ENCODE measurements around the gene CTSG.

Gene CTSG

GRCh38 chr14:24578558-24578957 lies 2.5 kb upstream of the CTSG start:
- no peak overlapping the region for H3K27ac ChIP-seq (ENCODE audit: low read length)
- TF ChIP-seq CTCF (IDR thresholded peaks at IDR 0.05; ENCODE audit: low read depth, low read length) (no peak), EZH2phosphoT487 (IDR thresholded peaks at IDR 0.05; ENCODE audit: low read depth) (no peak)
- H3K27me3 ChIP-seq (ENCODE audit: low read depth, low read length) = peaks cover 8% of the 10 kb centered on the region

DNA sequence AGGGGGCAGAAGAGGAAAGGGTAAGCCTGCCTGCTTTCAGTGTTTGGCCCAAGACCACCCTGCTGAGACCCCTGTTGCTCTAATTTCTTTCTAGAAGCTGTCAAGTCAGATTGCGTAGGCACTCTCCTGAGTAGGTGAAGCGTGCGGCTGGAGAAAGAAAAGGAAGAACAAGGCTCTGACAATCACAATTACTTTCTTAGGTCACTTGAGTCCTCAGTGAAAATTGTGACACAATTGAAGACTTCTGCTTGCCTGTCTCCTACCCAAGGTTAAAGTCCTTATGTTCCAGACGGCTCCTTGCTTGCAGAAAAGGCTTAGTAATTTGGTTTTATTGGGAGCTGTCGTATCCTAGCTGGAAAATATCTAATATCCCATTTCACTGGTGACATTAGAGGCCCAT lies 721 bp upstream of the CTSG start:
- no peak overlapping the region for H3K27ac ChIP-seq (ENCODE audit: low read length)
- H3K9me3 ChIP-seq (ENCODE audit: insufficient read depth, low read length) = no peaks in the 10 kb centered on the region
- no peak overlapping the region for H3K4me2 ChIP-seq (ENCODE audit: low read length)
- H3K4me1 ChIP-seq (ENCODE audit: low read length) = no peaks in the 10 kb centered on the region
- no peaks in the 10 kb centered on the region for H4K20me1 ChIP-seq (ENCODE audit: insufficient read depth, low read length)
- no peak overlapping the region for H3K9ac ChIP-seq (ENCODE audit: low read length)
- H2AFZ ChIP-seq (ENCODE audit: low read depth, low read length) = no peak overlapping the region
- TF ChIP-seq CTCF (IDR thresholded peaks at IDR 0.05; ENCODE audit: low read depth, low read length) (no peak), EZH2phosphoT487 (IDR thresholded peaks at IDR 0.05; ENCODE audit: low read depth) (no peak)
- peaks cover 4% of the 10 kb centered on the region; the same call in 1 of the 2 replicates for H3K27me3 ChIP-seq (ENCODE audit: low read depth, low read length)
- no peak overlapping the region for H3K4me3 ChIP-seq (ENCODE audit: low read length)
- H3K36me3 ChIP-seq (replicated peaks; ENCODE audit: low read depth, low read length) = no peaks in the 10 kb centered on the region
- no peaks in the 10 kb centered on the region for H3K79me2 ChIP-seq (ENCODE audit: low read length)

More at GRCh38 chr14:24578558-24578957, 2.5 kb upstream of the CTSG start:
- H3K36me3 ChIP-seq (replicated peaks; ENCODE audit: low read depth, low read length) = no peaks in the 10 kb centered on the region
- H3K4me1 ChIP-seq (ENCODE audit: low read length) = no peaks in the 10 kb centered on the region
- no peak overlapping the region for H3K4me3 ChIP-seq (ENCODE audit: low read length)
- H3K9ac ChIP-seq (ENCODE audit: low read length) = no peak overlapping the region
- no peaks in the 10 kb centered on the region for H3K9me3 ChIP-seq (ENCODE audit: insufficient read depth, low read length)
- H2AFZ ChIP-seq (ENCODE audit: low read depth, low read length) = no peak overlapping the region
- no peak overlapping the region for H3K4me2 ChIP-seq (ENCODE audit: low read length)
- H3K79me2 ChIP-seq (ENCODE audit: low read length) = no peaks in the 10 kb centered on the region
- H4K20me1 ChIP-seq (ENCODE audit: insufficient read depth, low read length) = no peaks in the 10 kb centered on the region

GRCh38 chr14:24574206-24574774 lies 1.8 kb downstream of the CTSG start:
- no peak for TF ChIP-seq EZH2phosphoT487 (IDR thresholded peaks at IDR 0.05; ENCODE audit: low read depth)
- no peak for TF ChIP-seq CTCF (IDR thresholded peaks at IDR 0.05; ENCODE audit: low read depth, low read length)
- Histone ChIP-seq H3K79me2 (ENCODE audit: low read length) (no peaks in the 10 kb centered on the region), H3K4me1 (ENCODE audit: low read length) (no peaks in the 10 kb centered on the region), H3K9ac (ENCODE audit: low read length) (no peak overlapping the region), H3K9me3 (ENCODE audit: insufficient read depth, low read length) (no peaks in the 10 kb centered on the region), H3K27ac (ENCODE audit: low read length) (no peak overlapping the region), H3K27me3 (ENCODE audit: low read depth, low read length) (peaks cover 8% of the 10 kb centered on the region), H4K20me1 (ENCODE audit: insufficient read depth, low read length) (no peaks in the 10 kb centered on the region), H3K4me3 (ENCODE audit: low read length) (no peak overlapping the region), H2AFZ (ENCODE audit: low read depth, low read length) (no peak overlapping the region), H3K4me2 (ENCODE audit: low read length) (no peak overlapping the region), H3K36me3 (replicated peaks; ENCODE audit: low read depth, low read length) (no peaks in the 10 kb centered on the region)

DNA sequence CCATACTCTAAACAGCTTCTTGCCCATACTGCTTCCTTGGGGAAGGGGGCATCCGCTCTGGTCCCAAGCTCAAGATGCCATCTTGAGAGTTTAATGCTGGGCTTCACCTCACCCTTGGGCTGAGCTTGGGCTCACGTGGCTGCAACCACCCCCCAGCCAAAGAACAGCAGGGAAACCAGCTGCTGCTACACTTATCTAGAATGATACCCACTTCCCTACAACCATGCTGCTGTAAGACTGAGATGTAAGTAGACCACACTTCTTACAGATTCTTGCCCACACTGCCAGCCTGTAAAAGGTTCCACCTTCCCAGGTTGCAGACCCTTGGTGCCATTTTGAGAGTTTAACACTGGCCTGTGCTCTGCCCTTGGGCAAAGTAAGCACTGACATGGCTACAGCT lies 9.7 kb downstream of the CTSG start:
- no peak for TF ChIP-seq CTCF (IDR thresholded peaks at IDR 0.05; ENCODE audit: low read depth, low read length)
- TF ChIP-seq EZH2phosphoT487 (IDR thresholded peaks at IDR 0.05; ENCODE audit: low read depth) = no peak
- no peaks in the 10 kb centered on the region for H3K9me3 ChIP-seq (ENCODE audit: insufficient read depth, low read length)

More for the DNA sequence above, 9.7 kb downstream of the CTSG start:
- Histone ChIP-seq H3K4me2 (ENCODE audit: low read length) (no peak overlapping the region), H2AFZ (ENCODE audit: low read depth, low read length) (no peak overlapping the region), H3K9ac (ENCODE audit: low read length) (no peak overlapping the region), H3K27me3 (ENCODE audit: low read depth, low read length) (peaks cover 4% of the 10 kb centered on the region; the same call in 1 of the 2 replicates), H4K20me1 (ENCODE audit: insufficient read depth, low read length) (no peaks in the 10 kb centered on the region), H3K36me3 (replicated peaks; ENCODE audit: low read depth, low read length) (no peaks in the 10 kb centered on the region), H3K27ac (ENCODE audit: low read length) (no peak overlapping the region), H3K4me1 (ENCODE audit: low read length) (no peaks in the 10 kb centered on the region), H3K79me2 (ENCODE audit: low read length) (no peaks in the 10 kb centered on the region), H3K4me3 (ENCODE audit: low read length) (no peak overlapping the region)

Measured in OCI-LY3 (cell line).